Esophagus squamous epithelium (tissue), 5 donors: Measurements from ENCODE around the gene CEP192. TPM values are rescaled to one million over a fixed set of nuclear protein-coding genes. Genes with fewer than 3 reads are reported as not detected.
A peak's percentile ranks its signal among the peaks of the same experiment; 100 is the strongest.

ENCODE experiments used
- DNase-seq: peaks from one replicate; lab custom pipeline; 2025; lab: John Stamatoyannopoulos, UW
- H3K27ac ChIP-seq, 4 donors: fragments of 200-600 bp; sonication (generic); one replicate each; pipeline ENCODE4 v1.5.1; 2016 to 2019; ENCODE audit warnings: mild to moderate bottlenecking in 1 of 4
- H3K27me3 ChIP-seq, 4 donors: fragments of 200-600 bp; sonication (generic); 1 replicate in 3 of 4; 2 replicates in 1 of 4; pipeline versions ENCODE4 v1.5.1 to v1.6.0; 2017 to 2021; ENCODE audit warnings: antibody characterized with exemption in 1 of 4
- H3K36me3 ChIP-seq, 3 donors: fragments of 200-600 bp; sonication (generic); one replicate each; pipeline ENCODE4 v1.5.1; 2016 to 2019
- H3K4me1 ChIP-seq, 3 donors: fragments of 200-600 bp; sonication (generic); one replicate each; pipeline ENCODE4 v1.5.1; 2017 to 2019
- H3K4me3 ChIP-seq, 4 donors: fragments of 200-600 bp; sonication (generic); 1 replicate in 3 of 4; 2 replicates in 1 of 4; pipeline ENCODE4 v1.5.1; 2016 to 2019; ENCODE audit warnings: mild to moderate bottlenecking in 2 of 4, moderate library complexity in 1 of 4
- H3K9me3 ChIP-seq, 3 donors: fragments of 200-600 bp; sonication (generic); one replicate each; pipeline ENCODE4 v1.5.1; 2016 to 2019
- CTCF ChIP-seq, 6 experiments: fragments of 450-650 bp in 4 of 6; fragments of 200-600 bp in 2 of 6; sonication (generic) in 2 of 6; IDR thresholded peaks; one replicate each; pipeline ENCODE4 v1.5.1; 2016 to 2019; ENCODE audit warnings: antibody characterized with exemption in 6 of 6, mild to moderate bottlenecking in 4 of 6, moderate library complexity in 4 of 6
- POLR2A ChIP-seq, 4 donors: fragments of 450-650 bp; IDR thresholded peaks; one replicate each; pipeline ENCODE4 v1.6.1; 2017; ENCODE audit warnings: antibody characterized with exemption in 4 of 4, mild to moderate bottlenecking in 4 of 4, moderate library complexity in 3 of 4
- WGBS, 2 donors: methylation state at CpG; one replicate each; pipeline ENCODE4 v1.1.5; 2018; 5-methylcytosine and 5-hydroxymethylcytosine counted together
- intact Hi-C: fragments of 100-400 bp; cut with DNase I; formaldehyde crosslinking; loops from one replicate; pipeline ENCODE4 v1.15.0; 2022
- total RNA-seq, 4 donors: library from RNA; depleted of rRNA; stranded (reverse); fragments of >200 nt; gene quantifications; one replicate each; pipeline ENCODE4 v1.1.0, GENCODE V29; 2016
- donor health status: DM: yes; HTN: yes; CAD: no.

The CEP192 gene
- total RNA-seq, 4 donors from 2014 or later = 7.3 to 21.6 (median 13.6) TPM

GRCh38 chr18:13136056-13136903 is 145.1 kb downstream of the CEP192 start:
- Histone ChIP-seq H3K9me3 (no peaks in the 10 kb centered on the region), H3K27ac (peak overlapping the region; percentile 42 to 83 (median 62)), H3K27me3 (peaks cover 0 to 47% (median 0%) of the 10 kb centered on the region in 4 donors), H3K4me3 (peak overlapping the region; percentile 49 to 86 (median 63)), H3K36me3 (no peaks in the 10 kb centered on the region), H3K4me1 (peaks cover 11 to 25% (median 11%) of the 10 kb centered on the region in 3 donors)
- no peak for DNase-seq
- intact Hi-C loops = no loop called here
- TF ChIP-seq POLR2A (IDR thresholded peaks at IDR 0.05) (no peak), CTCF (IDR thresholded peaks at IDR 0.05) (no peak)
- WGBS, 2 donors = 5 to 9% methylated on average over 20 to 38 of the region's 51 CpGs

GRCh38 chr18:13136904-13137669 is 145.9 kb downstream of the CEP192 start:
- intact Hi-C loops = no loop called here
- H3K36me3 ChIP-seq = no peaks in the 10 kb centered on the region
- 0 to 7% methylated on average over 3 of the region's 74 CpGs for WGBS, 2 donors
- peak overlapping the region; percentile 42 to 83 (median 62) for H3K27ac ChIP-seq
- peaks cover 0 to 47% (median 0%) of the 10 kb centered on the region in 4 donors for H3K27me3 ChIP-seq
- DNase-seq = no peak
- H3K9me3 ChIP-seq = no peaks in the 10 kb centered on the region
- peak overlapping the region; percentile 49 to 86 (median 63) for H3K4me3 ChIP-seq
- TF ChIP-seq POLR2A (IDR thresholded peaks at IDR 0.05) (no peak), CTCF (IDR thresholded peaks at IDR 0.05) (no peak)
- peaks cover 11 to 25% (median 11%) of the 10 kb centered on the region in 3 donors for H3K4me1 ChIP-seq

- WGBS, 2 donors = 43 to 50% methylated on average over 15 to 16 of the region's 22 CpGs
- H3K27me3 ChIP-seq = peaks cover 0 to 47% (median 0%) of the 10 kb centered on the region in 4 donors
- peak in 1 of 4 donors; percentile 37 for TF ChIP-seq POLR2A (IDR thresholded peaks at IDR 0.05)
- TF ChIP-seq CTCF (IDR thresholded peaks at IDR 0.05) = no peak
Observed at GRCh38 chr18:13137670-13138419, 146.7 kb downstream of the CEP192 start.

GRCh38 chr18:13138420-13139139 is 147.4 kb downstream of the CEP192 start:
- peaks cover 0 to 3% (median 2%) of the 10 kb centered on the region in 3 donors for H3K9me3 ChIP-seq
- TF ChIP-seq CTCF (IDR thresholded peaks at IDR 0.05) = no peak
- no peak for TF ChIP-seq POLR2A (IDR thresholded peaks at IDR 0.05)
- WGBS, 2 donors = 82 to 95% methylated on average over 6 to 9 of the region's 21 CpGs
- peaks cover 11 to 25% (median 11%) of the 10 kb centered on the region in 3 donors for H3K4me1 ChIP-seq
- peak overlapping the region in 1 of 4 donors; percentile 86 for H3K4me3 ChIP-seq
- intact Hi-C loops = no loop called here
- H3K27ac ChIP-seq = peak overlapping the region in 1 of 4 donors; percentile 25
- peaks cover 0 to 47% (median 0%) of the 10 kb centered on the region in 4 donors for H3K27me3 ChIP-seq
- no peaks in the 10 kb centered on the region for H3K36me3 ChIP-seq
- no peak for DNase-seq

More at GRCh38 chr18:13137670-13138419, 146.7 kb downstream of the CEP192 start:
- Histone ChIP-seq H3K4me3 (peak overlapping the region; percentile 49 to 86 (median 63)), H3K36me3 (no peaks in the 10 kb centered on the region), H3K9me3 (no peaks in the 10 kb centered on the region), H3K4me1 (peaks cover 11 to 25% (median 11%) of the 10 kb centered on the region in 3 donors), H3K27ac (peak overlapping the region; percentile 42 to 83 (median 62))
- intact Hi-C loops = no loop called here
- peak; percentile 39 for DNase-seq
